Measurements from ENCODE around the gene USP50.
"Not testable (repeated sequence)": the region's sequence is repeated elsewhere in the genome, so short reads cannot be mapped to it uniquely, and the experiment has no call there.

USP50 gene

DNA sequence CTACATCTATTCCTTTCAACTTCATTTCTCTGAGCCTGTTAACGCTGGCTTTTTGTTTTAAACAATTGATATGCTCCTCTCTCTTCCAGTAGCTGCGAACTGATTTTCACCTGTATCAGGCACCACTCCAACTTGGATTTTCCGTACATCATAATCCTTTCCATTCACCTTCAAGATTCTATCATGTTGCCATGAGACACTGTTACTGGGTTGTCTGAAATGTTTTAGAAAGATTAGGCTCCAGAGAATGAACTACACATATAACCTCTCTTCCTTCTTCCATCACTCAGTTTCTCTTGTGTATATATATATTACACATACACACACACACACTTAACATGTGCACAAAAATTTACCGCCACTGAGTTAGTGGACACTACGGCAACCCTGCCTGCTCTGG lies at the start of gene USP50:
TSS of gene USP50 (minus strand) at position 101 of the 400 bp plus-strand sequence. CDS start 141 bp downstream, outside the sequence.
- Histone ChIP-seq H3K4me3 (ENCODE audit: low read depth, low read length) (no peak within 1 kb of the TSS), H3K27me3 (ENCODE audit: control insufficient read depth, insufficient read depth, low read length) (no peaks in the 10 kb centered on the region), H3K9ac (ENCODE audit: low read depth, low read length) (no peak within 1 kb of the TSS), H3K36me3 (ENCODE audit: control insufficient read depth, insufficient read depth, low read length) (no peaks in the 10 kb centered on the region), H3K4me1 (ENCODE audit: control insufficient read depth, insufficient read depth, low read length) (no peaks in the 10 kb centered on the region), H3K9me3 (ENCODE audit: control insufficient read depth, insufficient read depth, low read length) (no peaks in the 10 kb centered on the region)

DNA sequence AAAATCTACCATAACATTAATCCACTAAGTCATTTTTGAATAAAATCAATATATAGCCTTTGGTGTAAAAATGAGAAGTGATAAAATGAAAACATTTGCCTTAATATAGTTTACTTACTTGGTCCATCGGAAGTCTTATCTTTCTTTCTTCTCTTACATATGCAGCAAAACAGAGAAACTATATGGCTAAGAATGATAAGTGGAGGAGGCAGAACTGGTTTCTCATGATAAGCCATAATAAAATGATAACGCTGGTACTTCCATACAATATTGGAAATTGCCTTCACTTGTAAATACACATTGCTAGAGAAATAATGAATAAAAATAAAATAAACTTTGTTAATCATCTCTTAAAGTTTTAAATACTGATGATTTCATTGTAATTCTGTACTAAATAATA lies 47.8 kb upstream of the USP50 start:
- Histone ChIP-seq H3K4me3 (ENCODE audit: low read depth, low read length) (no peak overlapping the region), H3K9me3 (ENCODE audit: control insufficient read depth, insufficient read depth, low read length) (no peaks in the 10 kb centered on the region), H3K27me3 (ENCODE audit: control insufficient read depth, insufficient read depth, low read length) (no peaks in the 10 kb centered on the region), H3K4me1 (ENCODE audit: control insufficient read depth, insufficient read depth, low read length) (no peaks in the 10 kb centered on the region), H3K9ac (ENCODE audit: low read depth, low read length) (no peak overlapping the region), H3K36me3 (ENCODE audit: control insufficient read depth, insufficient read depth, low read length) (peaks cover 14% of the 10 kb centered on the region)

DNA sequence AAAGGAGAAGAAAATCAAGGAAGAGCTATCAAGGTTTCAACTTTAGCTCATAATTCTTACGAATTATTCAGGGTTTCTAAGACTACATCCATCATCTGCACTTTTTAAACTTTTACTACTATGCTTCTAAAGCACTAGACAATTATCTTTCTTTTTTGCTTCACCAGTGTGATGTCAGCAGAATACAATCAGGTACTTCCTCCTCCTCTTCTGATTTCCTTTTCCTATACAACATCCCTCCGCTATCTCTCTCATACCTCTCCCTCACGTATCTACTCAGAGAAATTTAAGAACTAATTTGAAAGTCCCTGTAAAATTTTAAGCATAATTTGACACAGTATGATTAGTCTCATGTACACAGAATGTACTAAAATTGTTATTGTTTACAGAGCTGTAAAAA lies 47.3 kb upstream of the USP50 start:
- Histone ChIP-seq H3K9ac (ENCODE audit: low read depth, low read length) (no peak overlapping the region), H3K36me3 (ENCODE audit: control insufficient read depth, insufficient read depth, low read length) (peaks cover 14% of the 10 kb centered on the region)

DNA sequence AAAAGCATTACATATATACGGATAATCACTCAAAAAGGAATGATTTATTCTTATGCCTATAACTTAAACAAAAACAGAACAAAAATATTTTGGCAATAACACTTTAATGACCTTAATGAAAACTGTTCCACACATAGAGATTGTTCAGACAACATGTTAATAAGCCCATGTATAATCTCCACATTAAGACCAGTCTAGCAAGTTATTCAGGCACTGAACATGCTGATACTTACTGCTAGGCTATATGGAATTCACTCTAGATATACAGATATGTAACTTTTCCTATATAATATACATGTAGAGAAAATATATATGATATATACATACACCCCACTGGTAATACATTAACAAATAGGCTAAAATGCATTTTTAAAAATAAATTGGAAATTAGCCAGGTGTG lies 43.8 kb upstream of the USP50 start:
- Histone ChIP-seq H3K4me3 (ENCODE audit: low read depth, low read length) (no peak overlapping the region), H3K9ac (ENCODE audit: low read depth, low read length) (no peak overlapping the region), H3K4me1 (ENCODE audit: control insufficient read depth, insufficient read depth, low read length) (no peaks in the 10 kb centered on the region), H3K27me3 (ENCODE audit: control insufficient read depth, insufficient read depth, low read length) (no peaks in the 10 kb centered on the region), H3K36me3 (ENCODE audit: control insufficient read depth, insufficient read depth, low read length) (peaks cover 14% of the 10 kb centered on the region), H3K9me3 (ENCODE audit: control insufficient read depth, insufficient read depth, low read length) (no peaks in the 10 kb centered on the region)

More for the DNA sequence above, 47.3 kb upstream of the USP50 start:
- Histone ChIP-seq H3K27me3 (ENCODE audit: control insufficient read depth, insufficient read depth, low read length) (no peaks in the 10 kb centered on the region), H3K4me3 (ENCODE audit: low read depth, low read length) (no peak overlapping the region), H3K9me3 (ENCODE audit: control insufficient read depth, insufficient read depth, low read length) (no peaks in the 10 kb centered on the region), H3K4me1 (ENCODE audit: control insufficient read depth, insufficient read depth, low read length) (no peaks in the 10 kb centered on the region)

DNA sequence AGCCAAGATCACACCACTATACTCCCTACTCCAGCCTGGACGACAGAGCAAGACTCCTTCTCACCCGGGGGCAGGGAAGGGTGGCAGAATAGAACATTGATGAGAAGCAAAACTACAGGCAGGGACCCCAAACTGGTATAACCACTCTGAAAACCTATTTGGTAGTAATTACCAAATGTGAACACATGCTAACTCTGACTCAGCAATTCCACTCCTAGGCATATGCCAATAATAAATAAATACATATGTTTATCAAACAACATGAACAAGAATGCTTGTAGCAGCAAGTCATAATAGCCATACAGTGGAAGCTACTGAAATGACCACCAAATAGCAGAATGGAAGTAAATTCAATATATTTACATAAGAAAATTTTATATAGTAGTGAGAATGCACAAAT lies 31.0 kb upstream of the USP50 start:
- Histone ChIP-seq H3K27me3 (ENCODE audit: control insufficient read depth, insufficient read depth, low read length) (no peaks in the 10 kb centered on the region), H3K9me3 (ENCODE audit: control insufficient read depth, insufficient read depth, low read length) (no peaks in the 10 kb centered on the region), H3K9ac (ENCODE audit: low read depth, low read length) (no peak overlapping the region), H3K36me3 (ENCODE audit: control insufficient read depth, insufficient read depth, low read length) (peaks cover 5% of the 10 kb centered on the region), H3K4me3 (ENCODE audit: low read depth, low read length) (no peak overlapping the region), H3K4me1 (ENCODE audit: control insufficient read depth, insufficient read depth, low read length) (no peaks in the 10 kb centered on the region)

DNA sequence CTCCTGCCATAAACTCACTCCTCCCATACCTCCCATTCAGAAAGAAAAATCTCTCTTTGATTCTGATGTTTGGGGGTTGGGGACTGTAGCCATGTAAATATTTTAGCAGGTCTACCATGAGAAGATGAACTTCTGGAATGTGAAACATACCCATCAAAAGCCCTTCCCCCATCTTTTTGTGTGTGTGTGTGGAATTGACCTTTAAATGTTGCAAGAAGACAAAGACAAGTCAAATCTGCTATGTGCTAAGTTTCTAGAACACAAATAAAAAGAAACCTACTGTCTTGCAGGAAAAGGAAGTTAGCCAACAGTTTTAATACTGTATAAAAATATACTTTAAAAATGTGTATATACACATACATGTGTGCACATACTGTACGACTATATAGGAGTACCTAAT lies 29.7 kb upstream of the USP50 start:
- no peak overlapping the region for H3K4me3 ChIP-seq (ENCODE audit: low read depth, low read length)
- H3K27me3 ChIP-seq (ENCODE audit: control insufficient read depth, insufficient read depth, low read length) = no peaks in the 10 kb centered on the region
- no peaks in the 10 kb centered on the region for H3K4me1 ChIP-seq (ENCODE audit: control insufficient read depth, insufficient read depth, low read length)
- peaks cover 5% of the 10 kb centered on the region for H3K36me3 ChIP-seq (ENCODE audit: control insufficient read depth, insufficient read depth, low read length)
- no peaks in the 10 kb centered on the region for H3K9me3 ChIP-seq (ENCODE audit: control insufficient read depth, insufficient read depth, low read length)
- no peak overlapping the region for H3K9ac ChIP-seq (ENCODE audit: low read depth, low read length)

DNA sequence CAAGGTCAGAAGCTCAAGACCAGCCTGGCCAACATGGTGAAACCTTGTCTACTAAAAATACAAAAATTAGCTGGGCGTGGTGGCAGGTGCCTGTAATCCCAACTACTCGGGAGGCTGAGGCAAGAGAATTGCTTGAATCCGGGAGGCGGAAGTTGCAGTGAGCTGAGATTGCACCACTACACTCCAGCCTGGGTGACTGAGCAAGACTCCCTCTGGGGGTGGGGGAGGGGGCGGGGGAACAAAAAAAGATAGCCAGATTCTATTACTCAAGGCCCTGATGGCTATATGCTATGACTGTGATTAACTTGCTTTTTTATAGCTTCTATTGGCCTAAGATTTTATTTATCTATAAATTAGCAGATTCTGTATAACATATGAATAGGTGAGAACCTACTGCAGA lies 27.4 kb upstream of the USP50 start:
- H3K4me1 ChIP-seq (ENCODE audit: control insufficient read depth, insufficient read depth, low read length); H3K27me3 ChIP-seq (ENCODE audit: control insufficient read depth, insufficient read depth, low read length); H3K9ac ChIP-seq (ENCODE audit: low read depth, low read length); H3K9me3 ChIP-seq (ENCODE audit: control insufficient read depth, insufficient read depth, low read length); H3K4me3 ChIP-seq (ENCODE audit: low read depth, low read length); H3K36me3 ChIP-seq (ENCODE audit: control insufficient read depth, insufficient read depth, low read length): not testable (repeated sequence)

DNA sequence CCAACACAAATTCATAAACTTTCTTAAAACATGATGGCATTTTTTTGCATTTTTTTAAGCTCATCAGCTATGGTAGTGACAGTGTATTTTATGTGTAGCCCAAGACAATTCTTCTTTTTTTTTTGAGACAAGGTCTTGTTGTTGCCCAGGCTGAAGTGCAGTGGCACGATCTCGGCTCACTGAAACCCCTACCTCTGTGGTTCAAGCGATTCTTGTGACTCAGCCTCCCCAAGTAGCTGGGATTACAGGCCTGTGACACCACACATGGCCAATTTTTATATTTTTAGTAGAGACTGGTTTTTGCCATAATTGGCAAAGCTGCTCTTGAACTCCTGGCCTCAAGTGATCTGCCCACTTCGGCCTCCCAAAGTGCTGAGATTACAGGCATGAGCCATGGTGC lies 17.3 kb upstream of the USP50 start:
- H3K9me3 ChIP-seq (ENCODE audit: control insufficient read depth, insufficient read depth, low read length) = no peaks in the 10 kb centered on the region
- no peaks in the 10 kb centered on the region for H3K27me3 ChIP-seq (ENCODE audit: control insufficient read depth, insufficient read depth, low read length)
- no peak overlapping the region for H3K9ac ChIP-seq (ENCODE audit: low read depth, low read length)
- H3K4me3 ChIP-seq (ENCODE audit: low read depth, low read length) = no peak overlapping the region
- H3K36me3 ChIP-seq (ENCODE audit: control insufficient read depth, insufficient read depth, low read length) = peaks cover 2% of the 10 kb centered on the region
- no peaks in the 10 kb centered on the region for H3K4me1 ChIP-seq (ENCODE audit: control insufficient read depth, insufficient read depth, low read length)

DNA sequence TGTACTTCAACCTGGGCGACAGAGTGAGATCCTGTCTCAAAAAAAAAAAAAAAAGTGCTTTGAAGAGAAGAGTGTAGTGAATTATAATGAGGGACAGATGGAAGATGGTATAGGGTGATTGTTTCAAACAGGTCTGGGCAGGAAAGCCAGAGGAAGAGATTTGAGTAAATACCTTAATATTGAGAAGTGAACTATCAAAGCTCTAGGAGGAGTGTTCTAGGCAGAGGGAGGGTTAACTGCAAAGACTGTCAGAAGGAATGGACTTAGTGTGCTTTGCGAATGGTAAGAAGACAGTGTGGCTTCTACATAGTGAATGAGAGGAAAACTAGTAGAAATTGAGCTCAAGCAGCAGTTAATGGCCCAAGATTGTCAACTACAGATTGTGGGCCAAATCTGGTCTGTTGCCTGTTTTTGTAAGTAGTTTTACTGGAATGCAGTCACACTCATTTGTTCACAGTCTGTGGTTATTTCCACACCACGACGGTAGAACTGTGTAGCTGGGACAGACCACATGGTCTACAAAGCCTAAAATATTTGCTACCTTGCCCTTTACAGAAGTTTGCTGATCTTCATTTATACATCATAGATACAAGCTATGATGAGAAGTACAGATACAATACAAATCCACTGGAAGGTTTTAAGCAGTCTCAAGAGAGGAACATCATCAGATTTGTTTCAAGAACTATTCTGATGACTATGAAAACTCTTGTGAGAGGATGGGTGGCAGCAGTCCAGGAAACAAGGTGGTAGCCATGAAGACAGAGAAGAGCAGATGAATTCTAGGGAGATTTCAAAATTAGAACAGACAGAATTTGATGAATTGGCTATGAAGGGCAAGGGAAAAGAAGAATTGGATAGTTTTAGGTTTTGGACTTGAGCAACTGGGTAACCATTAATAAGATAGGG lies 16.5 kb upstream of the USP50 start:
- peaks cover 2% of the 10 kb centered on the region for H3K36me3 ChIP-seq (ENCODE audit: control insufficient read depth, insufficient read depth, low read length)
- no peaks in the 10 kb centered on the region for H3K9me3 ChIP-seq (ENCODE audit: control insufficient read depth, insufficient read depth, low read length)
- no peak overlapping the region for H3K4me3 ChIP-seq (ENCODE audit: low read depth, low read length)
- H3K9ac ChIP-seq (ENCODE audit: low read depth, low read length) = no peak overlapping the region
- no peaks in the 10 kb centered on the region for H3K27me3 ChIP-seq (ENCODE audit: control insufficient read depth, insufficient read depth, low read length)
- H3K4me1 ChIP-seq (ENCODE audit: control insufficient read depth, insufficient read depth, low read length) = no peaks in the 10 kb centered on the region

DNA sequence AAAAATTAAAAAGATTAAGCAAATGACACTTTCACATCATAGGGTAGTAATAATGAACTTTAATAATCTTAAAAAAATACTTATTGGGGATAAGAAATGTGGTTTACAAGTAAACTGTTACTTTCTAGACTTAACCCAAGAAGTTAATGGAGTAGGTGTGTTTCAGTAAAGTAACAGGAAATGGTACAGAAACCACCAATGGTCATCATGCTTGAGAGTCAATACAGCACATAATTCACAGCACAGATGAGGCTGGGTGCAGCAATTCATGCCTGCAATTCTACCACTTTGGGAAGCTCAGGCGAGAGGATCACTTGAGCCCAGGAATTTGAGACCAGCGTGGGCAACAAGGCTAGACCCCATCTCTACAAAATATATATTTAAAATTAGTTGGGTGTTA lies 11.5 kb upstream of the USP50 start:
- Histone ChIP-seq H3K9ac (ENCODE audit: low read depth, low read length) (no peak overlapping the region), H3K4me3 (ENCODE audit: low read depth, low read length) (no peak overlapping the region), H3K27me3 (ENCODE audit: control insufficient read depth, insufficient read depth, low read length) (no peaks in the 10 kb centered on the region), H3K36me3 (ENCODE audit: control insufficient read depth, insufficient read depth, low read length) (peaks cover 2% of the 10 kb centered on the region), H3K4me1 (ENCODE audit: control insufficient read depth, insufficient read depth, low read length) (no peaks in the 10 kb centered on the region), H3K9me3 (ENCODE audit: control insufficient read depth, insufficient read depth, low read length) (no peaks in the 10 kb centered on the region)

DNA sequence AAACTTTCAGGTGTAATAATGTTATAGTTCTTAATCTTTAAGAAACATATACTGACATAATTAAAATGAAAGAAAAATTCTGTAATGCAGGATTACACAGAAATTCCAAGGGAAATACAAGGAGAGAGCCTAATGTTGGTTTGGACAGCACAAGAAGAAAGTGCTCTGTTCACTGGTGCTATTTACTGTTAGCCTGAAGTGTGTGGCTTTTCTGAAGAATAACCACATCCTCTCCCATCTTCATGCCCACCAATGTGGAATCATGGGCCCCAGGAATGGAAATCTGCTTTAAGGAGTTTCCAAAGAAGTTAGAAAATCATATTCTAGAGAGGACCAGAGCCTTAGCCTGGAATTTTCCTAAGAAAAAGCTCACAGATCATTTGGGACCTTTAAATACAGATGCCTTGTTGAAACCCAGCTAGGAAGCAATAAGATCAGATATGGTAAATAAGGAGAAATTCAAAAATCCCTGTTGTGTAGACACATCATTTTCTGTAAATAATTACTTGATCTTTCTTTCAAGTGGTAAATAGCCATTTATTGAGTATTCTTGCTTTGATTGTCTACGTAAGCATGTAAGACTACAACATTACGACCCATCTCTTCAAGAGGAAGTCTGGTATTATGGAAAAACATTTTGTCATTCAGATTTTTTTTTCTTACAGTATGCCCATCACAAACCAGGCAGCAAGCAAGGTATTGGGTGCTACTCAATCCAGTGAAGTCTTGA lies 10.3 kb upstream of the USP50 start:
- H3K9me3 ChIP-seq (ENCODE audit: control insufficient read depth, insufficient read depth, low read length) = no peaks in the 10 kb centered on the region
- H3K9ac ChIP-seq (ENCODE audit: low read depth, low read length) = no peak overlapping the region
- no peak overlapping the region for H3K4me3 ChIP-seq (ENCODE audit: low read depth, low read length)
- H3K27me3 ChIP-seq (ENCODE audit: control insufficient read depth, insufficient read depth, low read length) = no peaks in the 10 kb centered on the region
- no peaks in the 10 kb centered on the region for H3K4me1 ChIP-seq (ENCODE audit: control insufficient read depth, insufficient read depth, low read length)
- no peaks in the 10 kb centered on the region for H3K36me3 ChIP-seq (ENCODE audit: control insufficient read depth, insufficient read depth, low read length)

DNA sequence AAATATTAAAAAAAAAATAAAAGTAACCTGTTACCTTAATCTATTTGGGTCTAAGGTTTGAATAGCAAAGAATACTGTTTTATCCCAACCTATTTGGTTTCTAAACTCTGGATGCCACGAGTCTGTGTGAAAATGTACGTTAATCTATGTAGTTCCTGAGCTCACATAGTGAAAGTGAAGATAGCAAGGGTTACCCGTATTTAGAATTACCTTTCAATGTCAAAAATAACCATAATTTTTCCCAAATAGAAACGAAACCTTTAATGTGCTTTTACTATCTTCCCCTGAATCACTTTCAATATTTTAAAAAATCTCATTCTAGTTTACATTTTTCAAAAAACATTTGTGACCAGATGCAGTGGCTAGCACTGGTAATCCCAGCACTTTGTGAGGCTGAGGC lies 5.8 kb upstream of the USP50 start:
- no peaks in the 10 kb centered on the region for H3K36me3 ChIP-seq (ENCODE audit: control insufficient read depth, insufficient read depth, low read length)
- H3K4me3 ChIP-seq (ENCODE audit: low read depth, low read length) = no peak overlapping the region
- H3K9me3 ChIP-seq (ENCODE audit: control insufficient read depth, insufficient read depth, low read length) = no peaks in the 10 kb centered on the region
- H3K4me1 ChIP-seq (ENCODE audit: control insufficient read depth, insufficient read depth, low read length) = no peaks in the 10 kb centered on the region
- no peak overlapping the region for H3K9ac ChIP-seq (ENCODE audit: low read depth, low read length)
- no peaks in the 10 kb centered on the region for H3K27me3 ChIP-seq (ENCODE audit: control insufficient read depth, insufficient read depth, low read length)

Measured in iPS-15b (cell line).